ENCODE measurements around the gene LIG3.
"Not testable (repeated sequence)": the region's sequence is repeated elsewhere in the genome, so short reads cannot be mapped to it uniquely, and the experiment has no call there.

The LIG3 gene

DNA sequence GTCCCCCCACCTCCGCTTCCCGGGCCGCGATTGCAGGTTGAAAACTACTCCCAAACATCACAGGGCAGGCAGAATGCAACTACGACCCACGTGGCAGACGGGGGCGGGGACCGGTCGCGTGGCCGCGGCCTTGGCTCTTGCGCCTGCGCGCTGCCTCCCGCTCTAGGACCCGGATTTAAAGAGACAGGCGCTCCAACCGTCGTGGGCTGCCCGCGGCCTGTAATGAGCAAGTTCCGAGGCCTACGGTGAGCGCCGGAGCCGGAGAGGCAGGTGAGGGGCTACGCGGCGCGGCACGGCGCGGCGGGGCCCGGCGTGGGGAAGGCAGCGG, at the start of gene LIG3:
TSS of gene LIG3 (plus strand) at position 160 of the 328 bp plus-strand sequence. CDS start 2,494 bp downstream, outside the sequence.
- DNase-seq, result peak; percentile 83 to 86 (median 84)

GRCh38 chr17:34950780-34951179, 29.5 kb upstream of the LIG3 start:
- not testable (repeated sequence) for DNase-seq

DNA sequence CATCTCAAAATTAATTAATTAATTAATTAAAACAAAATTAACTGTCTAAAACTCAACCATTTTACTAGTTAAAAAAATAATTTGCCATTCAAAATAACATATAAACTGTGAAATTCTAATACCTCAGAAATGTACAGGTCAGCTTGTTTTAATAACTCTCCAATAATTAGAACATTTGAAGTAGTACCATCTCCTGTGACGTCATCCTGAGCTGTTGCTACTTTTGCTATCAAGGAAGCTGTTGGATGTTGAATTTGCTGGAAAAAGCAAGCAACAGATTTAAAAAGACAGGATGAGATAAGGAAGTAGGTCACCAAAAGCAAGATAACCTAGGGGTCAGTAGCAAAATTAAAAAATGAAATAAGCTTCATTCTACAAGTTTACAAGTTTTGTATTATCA, 21.9 kb upstream of the LIG3 start:
- no peak for DNase-seq

DNA sequence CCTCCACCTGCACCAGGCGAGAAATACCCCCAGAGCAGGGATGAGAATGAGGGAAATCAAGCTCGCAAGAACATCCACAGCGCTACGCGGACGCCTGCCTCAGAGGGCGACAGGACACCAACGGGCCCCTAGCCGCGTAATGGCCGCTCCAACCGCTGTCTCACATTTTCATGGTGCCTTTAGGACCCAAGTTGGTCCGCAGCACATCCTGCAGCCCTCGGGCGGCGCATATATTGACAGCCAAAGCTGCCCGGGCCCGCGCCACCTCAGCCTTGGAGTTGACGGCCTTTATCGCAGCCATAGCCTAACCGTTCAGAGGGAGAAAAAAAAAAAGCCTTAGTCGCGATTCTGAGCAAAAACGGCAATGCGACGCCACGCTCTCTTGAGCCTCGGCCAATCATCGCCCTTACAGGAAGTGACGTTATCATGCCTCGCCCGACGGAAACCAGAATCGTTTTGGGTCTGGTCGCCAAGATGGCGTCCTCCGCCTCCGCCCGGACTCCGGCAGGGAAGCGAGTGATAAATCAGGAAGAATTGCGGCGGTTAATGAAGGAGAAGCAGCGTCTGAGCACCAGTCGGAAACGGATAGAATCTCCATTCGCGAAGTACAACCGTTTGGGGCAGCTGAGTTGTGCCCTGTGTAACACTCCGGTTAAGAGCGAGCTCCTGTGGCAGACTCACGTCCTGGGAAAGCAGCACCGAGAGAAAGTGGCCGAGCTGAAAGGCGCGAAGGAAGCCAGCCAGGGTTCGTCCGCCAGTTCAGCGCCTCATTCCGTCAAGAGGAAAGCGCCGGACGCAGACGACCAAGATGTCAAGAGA, 19.0 kb upstream of the LIG3 start, which contains the start of the genes CCT6B and ZNF830:
TSS of gene CCT6B (minus strand) at position 368 of the 819 bp plus-strand sequence. CDS start at position 301, 67 bp downstream.
TSS of gene ZNF830 (plus strand) at position 448 of the 819 bp plus-strand sequence. CDS start at position 475, 27 bp downstream.
- peak; percentile 62 to 80 (median 77) for DNase-seq

DNA sequence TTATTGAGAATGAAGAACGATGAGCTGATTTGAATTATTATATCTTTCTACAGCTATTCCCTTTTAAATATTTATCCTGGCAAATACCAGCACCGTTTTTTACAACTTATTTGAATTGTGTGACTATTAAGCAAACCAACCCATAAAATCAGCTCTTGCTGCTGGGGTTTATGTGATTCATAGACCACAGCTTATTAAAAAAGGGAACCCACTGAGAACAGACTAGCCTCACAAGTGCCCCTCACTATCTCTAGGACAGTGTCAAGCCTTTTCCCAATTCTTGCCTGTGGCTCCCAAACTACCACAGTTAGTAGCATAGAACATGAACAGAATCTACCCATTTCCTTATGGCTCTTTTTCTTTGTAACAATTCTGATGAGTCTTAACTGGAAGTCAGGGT, 6.1 kb upstream of the LIG3 start:
- DNase-seq, result no peak

- DNase-seq, result no peak
Observed at GRCh38 chr17:34974794-34975785, 5.2 kb upstream of the LIG3 start.

DNA sequence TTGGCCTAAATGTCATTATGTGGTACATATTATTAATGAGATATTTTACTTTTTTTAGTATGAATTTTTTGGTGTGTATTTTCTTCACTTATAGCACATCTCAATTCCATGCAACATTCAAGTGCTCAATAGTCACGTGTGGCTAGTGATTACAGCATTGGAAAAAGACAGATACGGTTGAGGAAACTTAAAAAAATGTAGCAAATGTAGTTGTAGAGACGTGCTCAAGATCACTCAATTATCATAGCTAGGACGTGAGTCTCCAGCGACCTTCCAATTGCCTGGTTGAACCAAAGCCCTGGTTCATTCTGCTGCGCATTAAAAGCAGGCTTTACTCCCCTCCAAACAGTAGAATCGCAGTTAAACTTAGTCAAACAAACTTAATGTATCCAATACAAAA, 1.2 kb upstream of the LIG3 start:
- DNase-seq, result no peak

- no peak for DNase-seq
Observed at GRCh38 chr17:34979650-34980352, 511 bp upstream of the LIG3 start.

DNA sequence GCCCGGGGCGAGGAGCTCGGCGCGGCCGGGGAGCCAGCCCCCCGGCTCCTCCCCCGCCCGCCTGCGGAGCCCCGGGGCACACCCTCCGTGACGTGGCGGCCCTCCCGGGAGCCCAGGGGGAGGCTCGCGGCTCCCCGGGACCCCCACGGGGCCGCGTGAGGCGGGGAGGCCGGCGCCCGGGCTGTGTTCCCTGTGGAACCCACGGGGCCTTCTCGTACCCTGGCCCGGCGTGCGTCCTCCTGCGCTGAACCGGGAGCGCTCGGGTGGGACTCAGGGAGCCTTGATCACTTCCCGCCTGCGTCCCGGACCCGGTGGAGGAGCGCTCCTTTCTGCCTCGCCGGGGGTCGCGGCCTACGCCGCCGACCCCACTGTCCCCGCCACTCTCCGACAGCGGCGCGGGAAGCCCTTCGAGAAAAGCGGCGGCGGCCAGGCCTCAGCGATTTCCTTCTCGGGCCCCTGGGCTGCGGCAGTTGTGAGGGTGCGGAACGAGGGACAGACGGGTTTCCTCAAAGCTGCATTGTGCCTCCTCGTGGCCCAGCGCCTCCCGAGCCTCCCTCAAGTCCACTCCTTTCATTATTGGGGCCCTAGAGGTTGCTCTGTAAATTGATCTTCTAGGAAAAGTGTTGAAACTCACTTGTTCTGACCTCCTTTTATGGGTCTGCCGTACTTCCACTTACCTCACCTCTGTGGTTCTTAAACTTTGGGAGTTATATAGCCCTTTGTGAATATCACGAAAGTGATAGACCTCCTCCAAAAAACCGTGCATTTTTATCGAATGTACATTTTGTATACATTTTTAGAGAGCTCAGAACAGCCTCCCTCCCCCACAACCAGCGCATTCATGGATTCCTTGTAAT, 597 bp downstream of the LIG3 start:
- peak; percentile 67 to 74 (median 70) for DNase-seq

GRCh38 chr17:34981538-34982241, 1.4 kb downstream of the LIG3 start:
- DNase-seq, result no peak

- no peak for DNase-seq
Observed at GRCh38 chr17:34987232-34987631, 6.9 kb downstream of the LIG3 start.

DNA sequence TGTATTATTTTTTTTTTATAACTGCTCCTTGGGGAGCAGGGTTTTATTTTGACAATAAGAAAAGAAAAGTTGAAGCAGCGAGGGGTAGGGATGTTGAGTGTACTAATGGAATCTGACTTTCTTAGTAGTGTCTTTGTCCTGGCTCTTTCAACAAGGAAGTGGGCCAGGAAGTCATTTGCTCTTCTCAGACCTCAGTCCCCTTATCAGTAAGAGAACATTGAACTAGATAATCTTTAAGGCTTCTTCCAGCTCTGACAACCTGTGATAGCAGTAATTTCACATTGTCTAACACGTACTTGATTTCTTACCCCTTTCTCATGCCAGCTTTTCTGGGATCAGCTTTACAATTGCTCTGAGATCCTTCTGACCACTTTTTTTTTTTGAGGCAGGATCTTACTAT, 8.3 kb downstream of the LIG3 start:
- no peak for DNase-seq

DNA sequence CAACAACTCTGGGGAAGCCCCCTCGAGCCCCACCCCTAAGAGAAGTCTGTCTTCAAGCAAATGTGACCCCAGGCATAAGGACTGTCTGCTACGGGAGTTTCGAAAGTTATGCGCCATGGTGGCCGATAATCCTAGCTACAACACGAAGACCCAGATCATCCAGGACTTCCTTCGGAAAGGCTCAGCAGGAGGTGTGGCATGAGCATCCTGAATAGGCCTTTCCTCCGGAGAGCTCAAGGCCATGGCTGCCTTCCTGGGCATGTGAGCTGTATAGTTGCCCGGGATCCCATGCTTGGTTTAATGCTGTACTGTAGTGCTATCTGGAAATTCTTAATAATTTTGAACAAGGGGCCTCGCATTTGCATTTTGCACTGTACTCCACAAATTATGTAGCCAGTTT, 9.2 kb downstream of the LIG3 start:
- DNase-seq, result no peak

- no peak for DNase-seq
Observed at GRCh38 chr17:34990921-34991365, 10.6 kb downstream of the LIG3 start.

DNA sequence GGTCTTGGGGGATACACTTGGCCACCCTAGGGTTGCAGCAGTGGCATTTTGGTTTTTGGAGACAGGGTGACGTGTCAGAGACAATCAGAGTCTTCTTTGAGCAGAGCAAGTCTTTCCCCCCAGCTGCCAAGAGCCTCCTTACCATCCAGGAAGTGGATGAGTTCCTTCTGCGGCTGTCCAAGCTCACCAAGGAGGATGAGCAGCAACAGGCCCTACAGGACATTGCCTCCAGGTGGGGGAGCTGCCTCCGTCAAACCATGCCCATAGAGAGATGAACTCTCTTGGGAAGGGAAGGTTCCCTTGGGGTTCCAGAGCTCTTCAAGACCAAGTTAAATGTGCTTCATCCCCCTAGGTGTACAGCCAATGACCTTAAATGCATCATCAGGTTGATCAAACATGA, 11.3 kb downstream of the LIG3 start:
- no peak for DNase-seq

DNA sequence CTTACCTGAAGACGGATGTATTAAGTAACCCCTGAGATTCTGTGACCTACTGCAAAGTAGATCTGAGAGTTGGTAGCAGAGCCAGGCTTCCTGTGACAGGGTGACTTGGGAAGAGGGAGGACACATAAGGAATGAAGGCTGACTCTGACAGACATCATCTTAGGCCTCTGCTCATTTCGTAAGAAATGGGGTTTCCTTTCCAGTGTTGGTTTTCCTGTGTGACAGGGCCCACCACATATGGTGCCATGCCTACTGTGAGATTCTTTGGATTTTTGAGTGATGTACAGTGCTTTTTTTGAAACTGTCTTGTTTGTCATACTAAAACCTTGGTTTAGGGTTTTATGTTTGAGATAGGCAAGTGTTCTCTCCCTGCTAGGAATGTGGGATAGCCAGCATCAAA, 12.7 kb downstream of the LIG3 start:
- DNase-seq, result no peak

GRCh38 chr17:34996422-34997285, 16.3 kb downstream of the LIG3 start:
- no peak for DNase-seq

DNA sequence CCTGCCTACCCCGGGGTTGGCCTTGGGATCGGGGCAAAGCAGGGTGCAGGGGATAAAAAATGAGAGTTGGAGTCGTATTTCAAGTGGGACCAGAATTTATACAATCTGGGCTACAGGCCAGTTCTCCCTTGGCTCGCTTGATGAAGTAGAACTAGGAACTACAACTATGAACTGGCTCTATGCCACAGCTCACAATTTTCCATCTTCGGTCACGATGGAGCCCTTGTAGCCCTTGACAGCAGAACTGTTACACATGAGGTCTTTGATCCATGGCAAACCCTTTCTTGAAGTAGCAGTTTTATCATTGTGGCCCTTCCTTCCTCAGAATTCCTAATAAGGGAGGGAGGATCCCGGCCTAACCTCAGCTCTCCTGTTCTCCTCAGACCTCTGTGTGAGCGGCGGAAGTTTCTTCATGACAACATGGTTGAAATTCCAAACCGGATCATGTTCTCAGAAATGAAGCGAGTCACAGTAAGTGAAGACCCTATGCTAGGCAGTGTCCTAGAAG, 17.1 kb downstream of the LIG3 start:
- no peak for DNase-seq

GRCh38 chr17:34998205-34998604, 17.9 kb downstream of the LIG3 start:
- peak; percentile 41 to 61 (median 52) for DNase-seq

DNA sequence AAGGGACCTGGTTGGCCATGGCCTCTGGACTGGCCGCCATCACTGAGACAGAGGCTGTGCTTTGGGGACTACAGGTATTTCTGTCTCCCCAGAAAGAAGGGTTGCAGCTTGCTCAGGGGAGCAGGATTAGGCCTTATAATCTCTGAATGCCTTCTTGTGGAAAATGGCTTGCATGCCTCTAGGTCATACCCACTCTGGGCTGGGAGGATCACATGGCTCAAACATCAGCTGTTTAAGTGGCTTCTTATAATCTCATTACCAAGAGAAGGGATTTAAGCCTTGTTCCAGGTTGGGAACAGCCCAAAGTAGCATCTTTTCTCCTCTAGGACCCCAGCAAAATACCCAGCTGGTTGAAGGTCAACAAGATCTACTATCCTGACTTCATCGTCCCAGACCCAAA, 19.1 kb downstream of the LIG3 start:
- no peak for DNase-seq

Data from activated CD4-positive, CD25-positive, alpha-beta regulatory T cell (primary cell).